OCI-LY1 (cell line): ENCODE results near the gene KLF15.

Experiments
- EZH2 ChIP-seq: fragments of 200-600 bp; sonication (generic), shearing (Covaris generic); IDR thresholded peaks from 2 replicates; pipeline ENCODE4 v1.8.0; 2017; ENCODE audit warnings: borderline replicate concordance, mixed run types, mild to moderate bottlenecking, antibody characterized with exemption, low read length, moderate library complexity, mixed read lengths
- TF ChIP-seq, protein P1 (sequence below): fragments of 200-600 bp; sonication (generic), shearing (Covaris generic); IDR thresholded peaks from 2 replicates; pipeline ENCODE4 v1.5.1; 2017; ENCODE audit warnings: mild to moderate bottlenecking, antibody characterized with exemption, low read length, moderate library complexity, mixed read lengths

GRCh38 chr3:126402666-126403302, 45.6 kb upstream of the KLF15 start:
- TF ChIP-seq, protein P1, sequence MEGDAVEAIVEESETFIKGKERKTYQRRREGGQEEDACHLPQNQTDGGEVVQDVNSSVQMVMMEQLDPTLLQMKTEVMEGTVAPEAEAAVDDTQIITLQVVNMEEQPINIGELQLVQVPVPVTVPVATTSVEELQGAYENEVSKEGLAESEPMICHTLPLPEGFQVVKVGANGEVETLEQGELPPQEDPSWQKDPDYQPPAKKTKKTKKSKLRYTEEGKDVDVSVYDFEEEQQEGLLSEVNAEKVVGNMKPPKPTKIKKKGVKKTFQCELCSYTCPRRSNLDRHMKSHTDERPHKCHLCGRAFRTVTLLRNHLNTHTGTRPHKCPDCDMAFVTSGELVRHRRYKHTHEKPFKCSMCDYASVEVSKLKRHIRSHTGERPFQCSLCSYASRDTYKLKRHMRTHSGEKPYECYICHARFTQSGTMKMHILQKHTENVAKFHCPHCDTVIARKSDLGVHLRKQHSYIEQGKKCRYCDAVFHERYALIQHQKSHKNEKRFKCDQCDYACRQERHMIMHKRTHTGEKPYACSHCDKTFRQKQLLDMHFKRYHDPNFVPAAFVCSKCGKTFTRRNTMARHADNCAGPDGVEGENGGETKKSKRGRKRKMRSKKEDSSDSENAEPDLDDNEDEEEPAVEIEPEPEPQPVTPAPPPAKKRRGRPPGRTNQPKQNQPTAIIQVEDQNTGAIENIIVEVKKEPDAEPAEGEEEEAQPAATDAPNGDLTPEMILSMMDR: no peak
- TF ChIP-seq EZH2: no peak
